Activated CD4-positive, alpha-beta T cell treated with anti-CD3 and anti-CD28 coated beads for 24 hours (primary cell): Measurements from ENCODE around the gene NCMAP.

ENCODE experiments used
- DNase-seq, 2 donors: peaks; one replicate each; pipeline ENCODE4 v3.0.0-alpha.2; 2020; ENCODE audit warnings: low read depth in 2 of 2

The NCMAP gene

DNA sequence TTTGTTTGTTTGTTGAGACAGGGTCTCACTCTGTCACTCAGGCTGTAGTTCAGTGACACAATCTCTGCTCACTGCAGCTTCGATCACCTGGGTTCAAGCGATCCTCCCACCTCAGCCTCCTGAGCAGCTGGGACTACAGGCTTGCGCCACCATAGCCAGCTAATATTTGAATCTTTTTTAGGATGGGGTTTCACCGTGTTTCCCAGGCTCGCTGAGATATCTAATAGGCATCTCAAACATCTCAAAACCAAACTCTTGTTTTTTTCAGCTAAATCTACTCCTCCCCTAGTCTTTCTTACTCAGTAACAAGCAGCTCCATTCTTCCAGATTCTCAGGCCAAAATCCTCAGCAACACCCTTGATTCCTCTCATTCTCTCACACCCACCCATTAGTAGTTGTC is 65.2 kb downstream of the NCMAP start:
- no peak for DNase-seq

DNA sequence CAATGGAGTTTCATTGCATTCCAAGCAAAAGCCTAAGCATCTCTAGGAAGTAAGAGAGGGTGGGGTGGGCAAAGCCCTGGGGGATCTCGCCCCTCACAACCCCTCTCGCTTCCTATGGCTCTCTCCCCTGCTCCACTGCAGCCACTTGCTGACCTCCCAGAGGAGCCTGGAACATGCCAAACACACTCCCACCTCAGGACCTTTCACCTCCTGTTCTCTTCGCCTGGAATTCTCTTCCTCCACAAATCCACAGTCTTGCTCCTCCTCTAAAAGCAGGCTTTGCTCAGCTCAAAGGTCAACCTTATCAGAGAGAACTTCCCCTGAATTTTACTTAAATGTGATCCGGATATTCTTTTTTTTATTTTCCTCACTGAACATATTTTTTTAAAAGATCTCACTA is 66.3 kb downstream of the NCMAP start:
- DNase-seq = no peak

DNA sequence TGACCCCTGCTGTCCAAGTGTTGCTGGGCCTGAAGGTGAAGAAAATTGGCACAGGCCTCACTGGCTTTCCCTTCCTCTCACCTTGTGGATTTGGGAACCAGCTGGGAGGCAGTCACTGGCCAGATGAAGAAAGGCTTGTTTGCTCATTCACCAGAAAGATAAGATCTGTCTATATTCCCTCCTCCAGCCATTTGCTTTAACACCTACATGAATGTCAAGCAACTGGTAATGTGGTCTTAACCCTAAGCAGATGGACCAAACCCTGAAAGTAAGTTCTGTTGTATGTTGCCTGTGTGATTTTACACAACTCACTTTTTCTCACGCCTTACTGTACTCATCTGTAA is 76.9 kb downstream of the NCMAP start:
- no peak for DNase-seq

DNA sequence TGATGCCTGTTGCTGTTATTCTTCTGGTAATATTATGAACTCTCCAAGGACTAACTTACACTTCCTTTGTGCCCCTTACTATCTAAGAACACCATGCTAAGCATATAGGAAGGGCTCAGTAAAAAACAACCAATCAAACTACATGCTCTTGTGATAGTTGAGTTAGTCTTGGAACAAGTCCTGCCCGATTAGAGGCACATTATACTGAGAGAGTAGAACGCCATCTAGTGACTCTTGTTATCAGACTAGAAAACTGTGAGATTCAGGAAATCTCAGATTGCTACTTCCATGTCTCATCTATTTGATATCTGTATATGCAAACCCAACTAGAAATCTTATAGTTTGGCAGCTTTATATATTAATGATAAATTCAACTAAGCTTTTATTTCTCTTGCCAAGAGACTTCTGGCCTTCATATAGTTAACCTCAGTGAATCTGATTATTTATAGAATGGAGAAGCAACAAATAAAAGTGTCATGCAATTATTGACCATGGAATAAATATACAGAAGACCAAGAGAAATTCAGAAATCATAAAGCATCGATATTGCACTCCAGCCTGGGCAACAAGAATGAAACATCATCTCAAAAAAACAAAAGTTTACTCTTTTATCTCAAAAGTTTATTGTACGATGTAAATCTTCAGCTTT is 79.4 kb downstream of the NCMAP start:
- no peak for DNase-seq

DNA sequence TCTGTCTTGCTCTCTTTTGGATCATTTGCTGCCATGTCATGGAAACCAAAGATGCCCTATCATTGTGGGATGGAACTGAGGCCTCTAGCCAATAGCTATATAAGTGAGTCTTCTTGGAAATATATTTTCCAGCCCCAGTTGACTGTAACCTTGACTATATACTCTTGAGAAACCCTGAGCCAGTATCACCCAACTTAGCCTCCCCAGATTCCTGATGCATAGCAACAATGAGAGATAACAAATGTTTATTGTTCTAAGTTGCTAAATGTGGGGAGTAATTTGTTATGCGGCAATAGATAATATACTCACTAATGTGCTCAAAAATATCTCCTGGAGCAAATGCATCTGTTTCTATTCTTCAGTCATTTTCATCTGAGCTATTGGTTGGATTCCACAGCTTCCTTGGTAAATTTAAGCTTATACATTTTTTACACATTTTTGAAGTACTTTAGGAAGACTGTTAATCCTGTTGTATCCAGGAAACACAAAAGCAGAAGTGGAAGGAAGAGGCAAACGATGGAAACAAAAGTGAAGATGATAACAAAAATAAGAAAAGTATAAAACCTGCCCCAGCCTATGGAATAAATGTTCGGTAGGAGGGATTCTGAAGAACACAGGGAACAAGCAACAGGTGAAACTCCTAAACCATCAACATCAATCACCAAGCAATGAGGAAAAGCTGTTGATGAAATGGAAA is 80.9 kb downstream of the NCMAP start:
- no peak for DNase-seq

- DNase-seq = no peak
Measured at GRCh38 chr1:24639094-24639493, 83.2 kb downstream of the NCMAP start.

GRCh38 chr1:24639881-24640280 is 84.0 kb downstream of the NCMAP start:
- no peak for DNase-seq

DNA sequence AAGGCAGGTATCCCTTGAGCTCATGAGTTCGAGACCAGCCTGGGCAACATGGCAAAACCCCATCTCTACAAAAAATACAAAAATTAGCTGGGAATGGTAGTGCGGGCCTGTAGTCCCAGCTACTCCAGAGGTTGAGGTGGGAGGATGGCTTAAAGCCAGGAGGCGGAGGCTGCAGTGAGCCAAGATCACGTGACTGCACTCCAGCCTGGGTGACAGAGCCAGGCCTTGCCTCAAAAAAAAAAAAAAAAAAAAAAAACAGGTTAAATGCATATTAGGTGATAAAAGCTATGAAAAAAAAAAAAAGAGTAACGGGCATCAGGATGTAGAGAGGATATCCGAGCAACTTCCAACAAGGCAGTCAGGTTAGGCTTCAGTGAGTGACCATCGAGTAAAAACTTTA is 84.4 kb downstream of the NCMAP start:
- DNase-seq = no peak

- DNase-seq = peak; percentile 11 to 19
Measured at GRCh38 chr1:24641646-24642151, 85.8 kb downstream of the NCMAP start.

- peak; percentile 96 for DNase-seq
Measured at GRCh38 chr1:24642481-24643362, 86.8 kb downstream of the NCMAP start, which contains the start of gene SRRM1. TSS of gene SRRM1 (plus strand) at chr1:24643302. CDS start at chr1:24643327, 25 bp downstream.

- DNase-seq = peak; percentile 6 to 17
Measured at GRCh38 chr1:24643363-24644099, 87.6 kb downstream of the NCMAP start.

- DNase-seq = no peak
Measured at GRCh38 chr1:24644100-24644384, 88.2 kb downstream of the NCMAP start.

- DNase-seq = no peak
Measured at GRCh38 chr1:24648919-24649318, 93.0 kb downstream of the NCMAP start.

- DNase-seq = no peak
Measured at GRCh38 chr1:24652382-24652781, 96.5 kb downstream of the NCMAP start.

- no peak for DNase-seq
Measured at GRCh38 chr1:24654010-24654409, 98.1 kb downstream of the NCMAP start.

- DNase-seq = no peak
Measured at GRCh38 chr1:24656046-24656445, 100.2 kb downstream of the NCMAP start.

- DNase-seq = no peak
Measured at GRCh38 chr1:24657781-24658180, 101.9 kb downstream of the NCMAP start.
